Muscle of back (tissue), 11 donors: ENCODE results near the gene COA8. TPM values are rescaled to one million over a fixed set of nuclear protein-coding genes. Genes with fewer than 3 reads are reported as not detected.

ENCODE experiments used
- DNase-seq, 3 donors: peaks; one replicate each; pipeline versions ENCODE4 v3.0.0 to v3.0.0-alpha.2; 2013
- polyA plus RNA-seq, 10 donors: library from polyadenylated mRNA; unstranded; fragments of 120-200 nt; gene quantifications; one replicate each; pipeline ENCODE4 v1.2.1, GENCODE V29; 2013; ENCODE audit not compliant: insufficient read length in 10 of 10

Gene COA8
- polyA plus RNA-seq, 10 donors = 34.2 to 56.2 (median 51.8) TPM

DNA sequence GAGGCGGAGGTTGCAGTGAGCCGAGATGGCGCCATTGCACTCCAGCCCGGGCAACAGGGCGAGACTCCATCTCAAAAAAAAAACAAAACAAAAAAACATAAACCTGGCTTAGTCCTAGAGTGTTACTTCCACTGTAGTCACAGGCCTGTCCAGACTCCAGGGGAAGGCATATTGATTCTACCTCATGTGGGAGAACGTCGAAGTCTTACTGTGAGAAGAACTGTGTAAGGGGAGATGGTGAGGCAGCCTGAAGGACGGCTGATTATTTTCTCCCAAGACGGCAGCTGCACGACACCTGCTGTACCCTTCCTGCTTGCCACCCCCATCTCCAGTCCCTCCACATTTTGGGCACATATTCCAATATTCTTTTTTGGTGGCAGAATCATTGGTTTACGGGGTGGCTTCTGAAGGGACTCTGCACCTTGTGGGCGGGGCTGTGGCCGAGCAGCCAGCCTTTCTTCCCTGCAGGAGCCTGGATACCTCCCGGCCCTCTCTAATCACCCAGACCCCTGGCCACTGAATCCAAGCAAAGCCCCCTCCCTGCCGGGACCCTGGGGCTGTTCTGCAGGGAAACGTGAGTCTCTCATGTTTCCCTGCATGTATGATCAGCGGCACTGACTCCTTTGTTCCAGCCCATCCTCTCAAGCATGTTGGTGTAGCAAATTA is 54.0 kb downstream of the COA8 start:
- DNase-seq = no peak

DNA sequence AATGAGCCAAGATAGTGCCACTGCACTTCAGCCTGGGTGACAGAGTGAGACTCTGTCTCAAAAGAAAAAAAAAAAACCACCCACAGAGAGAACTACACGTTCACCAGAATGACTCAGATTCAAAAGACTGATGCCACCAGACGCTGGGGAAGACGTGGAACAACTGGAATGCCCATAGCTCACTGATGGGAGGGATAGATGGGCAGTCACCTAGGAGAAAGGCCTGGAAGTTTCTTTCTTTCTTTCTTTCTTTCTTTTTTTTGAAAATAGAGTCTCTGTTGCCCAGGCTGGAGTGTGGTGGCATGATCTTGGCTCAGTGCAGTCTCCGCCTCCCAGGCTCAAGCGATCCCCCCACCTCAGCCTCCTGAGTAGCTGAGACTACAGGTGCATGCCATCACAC is 56.3 kb downstream of the COA8 start:
- DNase-seq = no peak

DNA sequence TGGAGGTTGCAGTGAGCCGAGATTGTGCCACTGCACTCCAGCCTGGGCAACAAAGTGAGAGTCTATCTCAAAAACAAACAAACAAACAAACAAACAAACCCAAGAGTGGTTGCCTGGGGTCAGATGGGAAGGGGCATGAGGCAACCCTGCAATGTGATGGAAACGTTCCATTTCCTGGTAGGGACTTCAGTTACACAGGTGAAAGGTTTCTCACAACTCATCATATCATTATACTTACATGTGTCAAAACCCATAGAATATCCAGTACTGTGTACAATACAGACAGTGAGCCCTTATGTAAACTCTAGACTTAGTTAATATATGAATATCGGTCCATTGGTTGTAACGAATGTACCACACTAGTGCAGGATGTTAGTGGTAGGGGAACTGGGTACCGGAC is 59.1 kb downstream of the COA8 start:
- no peak for DNase-seq

DNA sequence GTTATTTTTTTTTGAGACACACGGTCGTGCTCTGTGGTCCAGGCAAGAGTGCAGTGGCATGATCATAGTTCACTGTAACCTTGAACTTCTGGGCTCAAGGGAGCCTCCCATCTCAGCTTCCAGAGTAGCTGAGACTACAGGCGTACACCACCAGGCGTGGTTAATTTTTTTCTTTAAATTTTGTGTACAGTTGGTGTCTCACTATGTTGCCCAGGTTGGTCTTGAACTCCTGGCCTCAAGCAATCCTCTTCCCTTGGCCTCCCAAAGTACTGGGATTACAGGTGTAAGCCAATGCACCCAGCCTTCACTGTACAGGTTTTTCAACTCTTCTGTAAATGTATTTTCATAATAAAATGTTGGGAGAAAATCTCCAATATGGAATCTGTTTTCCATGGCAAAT is 60.5 kb downstream of the COA8 start:
- DNase-seq = no peak

DNA sequence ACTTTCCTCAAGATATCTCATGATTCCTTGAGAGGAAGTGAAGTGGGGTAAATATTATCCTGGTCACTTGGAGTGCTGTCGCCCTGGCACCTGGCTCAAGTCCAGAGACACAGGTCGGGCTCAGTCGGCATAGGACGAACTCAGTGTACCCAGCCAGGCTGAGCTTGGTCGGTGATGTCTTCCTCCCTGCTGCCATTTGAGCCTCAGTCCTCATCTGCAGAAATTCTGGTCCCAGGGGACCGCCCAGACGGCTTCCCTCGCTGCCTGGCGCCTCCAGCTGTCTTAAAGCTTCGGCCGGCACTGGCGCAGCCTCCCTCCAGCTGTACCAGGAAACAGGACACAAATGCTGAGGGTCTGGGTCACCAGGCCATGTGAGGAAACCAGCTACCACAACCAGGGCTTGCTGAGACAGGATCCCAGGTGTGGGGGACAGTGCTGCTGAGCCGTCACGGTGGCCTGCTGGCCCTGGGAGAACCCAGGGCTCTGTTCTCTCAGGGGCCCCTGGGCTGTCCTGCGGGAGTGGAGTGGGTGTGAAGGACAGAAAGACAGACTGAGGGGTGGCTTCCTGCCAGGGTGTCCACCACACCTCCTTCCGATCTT is 61.2 kb downstream of the COA8 start:
- DNase-seq = no peak

DNA sequence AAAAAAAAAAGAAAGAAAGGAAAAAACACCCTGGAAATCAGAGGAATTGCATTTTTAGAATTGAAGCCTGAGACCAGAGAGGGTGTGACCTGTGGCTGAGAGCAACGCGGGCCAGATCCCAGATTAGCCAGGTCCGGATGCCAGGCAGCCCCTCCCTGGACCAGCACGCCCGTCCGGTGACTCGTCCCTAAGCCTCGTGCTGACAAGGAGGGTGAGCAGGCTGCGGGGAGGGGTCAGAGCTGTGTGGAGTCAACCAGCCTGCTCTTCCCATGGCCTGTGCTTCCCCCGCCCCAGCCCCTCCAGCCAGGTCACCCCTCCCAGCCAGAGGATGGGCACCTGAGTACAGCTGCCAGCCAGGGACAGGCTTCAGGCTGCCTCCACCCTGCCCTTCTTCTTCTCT is 62.1 kb downstream of the COA8 start:
- DNase-seq = no peak

DNA sequence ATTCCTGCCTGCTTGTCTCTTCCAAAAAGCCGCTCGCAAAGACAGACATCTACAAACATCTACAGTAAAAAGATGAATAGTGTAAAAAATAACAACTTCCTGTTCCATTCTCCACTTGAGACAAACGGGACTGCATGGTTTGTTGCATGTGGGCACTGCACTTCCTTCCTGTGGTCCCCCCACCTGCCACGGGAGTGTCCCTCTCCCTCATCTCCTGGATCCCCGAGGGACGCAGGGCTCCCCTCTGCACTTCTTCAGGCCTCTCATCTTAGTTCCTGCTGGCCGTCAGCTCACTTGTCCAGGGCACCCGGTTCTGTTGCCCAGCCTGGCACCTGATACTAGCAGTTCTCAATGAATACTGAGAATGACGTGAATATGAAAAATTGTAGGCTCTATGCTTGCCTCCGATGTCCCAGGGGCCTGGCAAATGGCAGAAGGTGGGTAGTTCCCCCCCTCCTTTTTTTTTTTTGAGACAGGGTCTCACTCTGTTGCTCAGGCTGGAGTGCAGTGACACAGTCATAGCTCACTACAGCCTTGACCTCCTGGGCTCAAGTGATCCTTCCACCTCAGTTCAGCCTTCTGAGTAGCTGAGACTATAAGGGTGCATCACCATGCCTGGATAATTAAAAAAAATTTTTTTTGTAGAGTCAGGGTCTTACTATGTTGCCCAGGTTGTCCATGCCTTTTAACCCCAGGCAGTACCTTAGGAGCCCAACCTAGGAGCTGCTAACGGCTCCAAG is 62.8 kb downstream of the COA8 start:
- DNase-seq = no peak

DNA sequence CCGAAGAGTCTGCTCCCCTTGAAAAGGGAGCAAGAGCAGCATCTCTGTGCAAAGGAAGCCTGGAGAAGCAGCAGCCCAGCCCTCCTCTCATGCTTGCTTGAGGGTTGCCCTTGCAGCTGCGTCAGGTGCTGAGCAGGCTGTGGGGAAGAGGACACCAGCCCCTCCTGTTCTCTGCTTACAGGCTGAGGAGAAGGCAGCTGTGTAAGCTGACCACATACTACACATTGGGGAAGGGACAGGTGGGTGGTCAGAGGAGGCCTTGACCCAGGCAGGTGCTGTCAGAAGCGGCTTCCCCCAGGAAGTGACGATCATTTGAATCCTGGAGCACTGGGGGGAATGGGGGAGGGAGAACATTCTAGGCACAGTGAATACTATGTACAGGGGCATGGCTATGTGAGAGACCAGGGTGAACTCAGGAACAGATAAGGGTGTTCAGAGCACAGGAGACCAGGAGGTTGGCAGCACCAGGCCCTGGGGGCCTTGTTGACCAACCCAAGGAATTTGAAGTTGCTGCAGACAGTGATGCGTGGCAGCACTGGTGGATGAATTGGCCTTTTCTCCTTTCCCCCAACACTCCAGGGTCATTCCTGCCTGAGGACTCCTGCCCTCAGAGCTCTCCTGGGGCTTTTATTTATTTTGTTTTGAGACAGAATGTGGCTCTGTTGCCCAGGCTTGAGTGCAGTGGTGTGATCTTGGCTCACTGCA is 63.5 kb downstream of the COA8 start:
- DNase-seq = peak in 1 of 3 donors; percentile 28

DNA sequence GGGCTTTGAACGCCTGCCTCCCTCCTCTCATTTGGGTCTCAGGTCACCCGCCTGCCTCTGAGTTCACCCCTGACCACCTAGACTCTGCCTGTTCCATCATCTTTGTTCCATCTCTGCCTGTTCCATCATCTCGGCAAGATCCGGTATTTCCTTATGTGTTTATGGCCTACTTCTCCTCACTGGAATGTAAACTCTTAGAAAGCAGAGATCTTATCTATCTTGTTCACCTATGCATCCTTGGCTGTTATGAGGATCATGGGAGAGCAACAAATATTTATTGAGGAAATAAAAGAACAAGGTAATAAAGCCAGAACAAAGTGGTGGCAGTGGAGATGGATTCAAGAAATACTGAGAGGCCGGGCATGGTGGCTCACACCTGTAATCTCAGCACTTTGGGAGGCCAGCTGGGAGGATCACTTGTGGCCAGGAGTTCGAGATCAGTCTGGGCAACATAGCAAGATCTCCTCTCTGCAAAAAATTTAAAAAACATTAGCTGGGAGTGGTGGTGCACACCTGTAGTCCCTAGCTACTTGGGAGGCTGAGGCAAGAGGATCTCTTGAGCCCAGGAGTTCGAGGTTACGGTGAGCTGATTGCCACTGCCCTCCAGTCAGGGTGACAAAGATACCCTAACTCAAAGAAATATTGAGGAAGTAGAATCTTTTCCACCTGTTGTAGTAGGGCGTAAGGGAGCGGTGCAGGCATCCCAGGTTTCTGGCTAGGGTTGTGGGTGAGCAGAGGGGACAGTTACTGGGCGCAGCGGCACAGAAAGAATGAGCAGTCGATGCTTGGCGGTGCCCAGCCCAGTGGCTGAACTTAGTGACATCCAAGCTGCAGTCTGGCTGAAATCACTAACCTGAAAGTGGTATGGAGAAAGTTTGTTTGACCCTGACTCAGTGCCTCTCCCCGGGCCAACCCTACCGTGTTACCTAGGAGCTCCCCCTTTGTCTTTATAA is 64.6 kb downstream of the COA8 start:
- no peak for DNase-seq

DNA sequence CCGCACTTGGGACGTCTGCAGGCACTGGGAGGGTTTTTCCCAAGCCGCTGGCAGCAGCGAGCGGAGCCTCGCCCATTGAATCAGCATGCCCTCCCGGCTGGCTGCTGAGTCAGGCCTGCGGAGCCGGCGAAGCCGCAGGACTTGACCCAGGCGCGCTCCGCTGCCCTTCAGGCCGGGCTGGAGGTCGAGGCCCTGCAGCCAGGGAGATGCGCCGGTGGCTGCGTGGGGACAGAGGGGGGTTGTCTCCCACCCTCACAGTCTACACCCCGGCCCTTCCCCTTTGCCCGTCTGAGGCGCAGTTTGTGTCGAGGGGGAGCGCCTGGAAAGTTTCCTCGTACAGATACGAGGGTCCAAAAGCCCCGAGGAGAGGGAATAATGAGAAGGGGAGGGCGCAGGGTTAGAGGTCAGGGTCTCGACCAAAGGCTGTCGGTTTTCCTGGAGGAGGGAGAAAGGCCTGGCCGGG is 65.5 kb downstream of the COA8 start:
- peak in 2 of 3 donors; percentile 30 to 48 for DNase-seq

DNA sequence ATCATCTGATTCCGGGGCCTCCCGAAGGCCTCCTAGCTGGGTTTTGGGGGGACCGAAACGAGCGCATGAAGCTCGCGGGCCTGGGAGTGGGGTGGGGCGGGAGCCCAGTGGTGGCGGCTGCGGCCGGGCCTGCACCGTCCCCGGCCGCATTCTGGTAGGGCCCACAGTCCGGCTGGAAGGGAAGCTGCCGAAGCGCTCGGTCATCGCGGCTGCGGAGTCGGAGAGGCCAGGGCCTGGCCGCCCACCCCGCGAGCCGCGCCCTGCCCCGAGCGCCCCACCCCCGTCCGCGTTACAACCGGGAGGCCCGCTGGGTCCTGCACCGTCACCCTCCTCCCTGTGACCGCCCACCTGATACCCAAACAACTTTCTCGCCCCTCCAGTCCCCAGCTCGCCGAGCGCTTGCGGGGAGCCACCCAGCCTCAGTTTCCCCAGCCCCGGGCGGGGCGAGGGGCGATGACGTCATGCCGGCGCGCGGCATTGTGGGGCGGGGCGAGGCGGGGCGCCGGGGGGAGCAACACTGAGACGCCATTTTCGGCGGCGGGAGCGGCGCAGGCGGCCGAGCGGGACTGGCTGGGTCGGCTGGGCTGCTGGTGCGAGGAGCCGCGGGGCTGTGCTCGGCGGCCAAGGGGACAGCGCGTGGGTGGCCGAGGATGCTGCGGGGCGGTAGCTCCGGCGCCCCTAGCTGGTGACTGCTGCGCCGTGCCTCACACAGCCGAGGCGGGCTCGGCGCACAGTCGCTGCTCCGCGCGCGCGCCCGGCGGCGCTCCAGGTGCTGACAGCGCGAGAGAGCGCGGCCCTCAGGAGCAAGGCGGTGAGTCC is 66.1 kb downstream of the COA8 start, which contains the start of gene KLC1:
TSS of gene KLC1 (plus strand) at position 528 of the 819 bp plus-strand sequence. CDS start 25,354 bp downstream, outside the sequence.
- DNase-seq = peak; percentile 76 to 96 (median 89)

DNA sequence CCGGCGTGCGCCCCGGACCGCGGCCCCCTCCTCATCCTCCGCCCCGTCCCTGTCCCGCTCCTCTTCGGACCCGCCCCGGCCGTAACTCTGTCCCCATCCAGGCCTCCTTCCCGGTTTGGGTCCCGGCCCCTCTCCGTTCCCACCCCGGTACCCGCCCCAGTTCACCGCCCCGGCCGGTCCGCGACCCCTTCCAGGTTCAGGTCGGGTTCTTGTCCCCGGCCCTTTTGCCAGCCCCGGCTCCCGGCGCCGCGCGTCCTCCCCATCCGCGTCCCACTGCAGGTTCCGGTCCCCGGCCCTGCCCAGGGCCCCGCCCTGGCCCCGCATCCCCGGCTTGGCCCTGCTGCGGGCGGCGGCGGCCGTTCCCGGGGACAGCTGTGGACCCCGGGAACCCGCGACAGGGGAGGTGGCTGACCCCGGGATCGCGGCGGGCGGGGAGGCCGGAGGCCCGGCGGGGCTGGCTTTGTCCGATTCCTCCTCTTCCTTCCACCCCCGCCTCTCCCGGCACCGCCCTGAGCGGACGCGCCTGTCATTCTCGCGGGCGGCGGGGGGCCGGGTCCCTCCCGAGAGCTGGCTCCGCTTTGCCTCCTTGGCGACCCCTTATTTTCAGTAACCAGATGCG is 66.9 kb downstream of the COA8 start:
- peak; percentile 21 to 78 (median 45) for DNase-seq

DNA sequence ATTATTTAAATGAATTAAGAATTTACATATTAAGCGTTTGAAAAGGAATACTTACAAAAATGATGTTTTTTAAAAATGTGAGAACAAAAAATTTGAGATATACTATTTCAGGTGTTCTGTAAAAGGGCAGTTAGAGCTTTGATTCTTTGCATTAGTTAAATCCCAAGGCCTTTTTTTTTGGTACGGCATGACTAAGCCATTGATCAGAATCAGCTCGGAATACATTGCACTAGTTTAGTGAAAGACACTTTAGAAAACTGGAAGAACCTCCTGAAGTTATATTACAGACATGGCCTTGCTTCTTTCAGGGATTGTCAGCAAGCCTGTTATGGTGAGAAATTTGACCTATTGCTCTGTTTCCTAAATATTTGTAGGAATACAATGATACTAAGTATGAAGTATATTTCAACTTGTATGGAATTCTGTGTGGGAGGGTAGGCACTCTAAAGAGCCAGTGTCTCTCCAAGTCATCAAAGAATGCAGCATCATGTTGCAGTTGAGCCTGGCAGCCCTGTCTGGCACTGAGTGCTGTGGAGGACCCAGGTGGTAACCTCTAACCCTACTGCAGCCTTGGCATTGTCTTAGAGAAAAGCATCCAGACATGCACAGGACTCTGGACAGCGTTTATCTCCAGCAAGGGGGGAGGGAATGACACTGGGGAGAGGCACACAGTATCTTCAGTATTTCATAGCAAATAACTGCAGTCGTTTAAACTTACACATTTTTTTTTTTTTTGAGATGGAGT is 67.8 kb downstream of the COA8 start:
- no peak for DNase-seq

DNA sequence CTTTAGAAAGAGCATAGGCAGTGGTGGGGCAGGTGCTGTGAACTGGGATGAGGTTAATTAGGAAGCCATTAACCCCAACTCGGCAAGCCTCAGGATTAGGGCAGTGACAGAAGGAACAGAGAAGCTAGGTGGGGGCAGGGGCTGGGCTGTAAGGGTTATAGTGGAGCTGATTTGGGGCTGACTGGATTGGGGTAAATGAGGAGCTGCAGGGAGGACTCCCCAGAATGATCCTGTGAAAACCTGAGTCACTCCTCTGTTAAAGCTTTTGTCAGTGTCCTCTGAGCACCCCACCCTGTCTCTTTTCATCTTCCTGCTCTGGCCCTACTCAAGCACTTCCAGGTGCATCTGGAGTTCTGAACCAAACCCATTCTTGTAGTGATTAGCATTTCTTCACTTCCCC is 70.6 kb downstream of the COA8 start:
- DNase-seq = no peak

DNA sequence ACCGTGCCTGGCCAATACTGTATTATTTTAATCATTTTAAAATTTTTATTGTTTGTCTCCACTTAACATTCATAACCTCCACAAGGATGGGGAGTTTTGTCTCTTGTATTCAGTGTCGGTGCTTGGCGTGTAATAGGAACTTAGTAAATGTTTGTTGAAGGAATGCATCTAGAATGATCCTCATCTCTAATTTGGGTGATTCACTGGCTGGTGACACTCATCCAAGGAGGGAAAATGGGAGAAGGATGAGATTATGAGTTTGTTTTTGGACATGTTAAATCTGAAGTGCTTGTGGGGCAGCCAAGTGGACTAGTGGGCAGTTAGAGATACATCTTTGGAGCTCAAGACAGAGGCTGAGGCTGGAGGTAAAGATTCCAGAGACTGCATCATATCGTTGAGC is 71.4 kb downstream of the COA8 start:
- DNase-seq = no peak

DNA sequence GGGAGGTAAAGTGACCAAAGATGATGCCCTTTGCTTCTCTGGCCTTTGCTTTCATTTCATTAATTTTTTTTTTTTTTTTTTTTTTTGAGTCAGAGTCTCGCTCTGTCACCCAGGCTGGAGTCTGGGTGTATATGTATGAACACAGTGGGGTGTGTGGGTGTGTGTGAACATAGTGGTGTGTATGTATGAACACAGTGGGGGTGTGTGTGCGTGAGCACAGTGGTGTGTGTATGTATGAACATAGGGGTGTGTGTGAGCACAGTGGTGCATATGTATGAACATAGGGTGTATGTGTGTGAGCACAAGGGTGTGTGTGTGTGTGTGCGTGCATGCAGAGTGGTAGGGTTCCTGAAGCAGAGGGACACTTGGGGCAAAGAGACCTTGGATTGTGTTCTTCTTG is 75.8 kb downstream of the COA8 start:
- no peak for DNase-seq
